Spinal cord (tissue), 10 donors: ENCODE results near the gene APEH. TPM values are rescaled to one million over a fixed set of nuclear protein-coding genes. Genes with fewer than 3 reads are reported as not detected.

Experiments used
- DNase-seq, 6 donors: peaks; one replicate each; pipeline versions ENCODE4 v3.0.0 to v3.0.0-alpha.2; 2013 to 2015; ENCODE audit warnings: low spot score in 6 of 6, low read depth in 4 of 6
- H3K27ac ChIP-seq: one replicate; pipeline ENCODE4 v1.5.1; 2013; ENCODE audit warnings: low read depth, low read length, control low read depth
- H3K27me3 ChIP-seq: one replicate; pipeline ENCODE4 v1.6.1; 2013; ENCODE audit warnings: low read length; ENCODE audit not compliant: control insufficient read depth, insufficient read depth
- H3K36me3 ChIP-seq: one replicate; pipeline ENCODE4 v1.6.1; 2013; ENCODE audit warnings: low read length; ENCODE audit not compliant: control insufficient read depth, insufficient read depth
- H3K4me1 ChIP-seq: one replicate; pipeline ENCODE4 v1.6.1; 2013; ENCODE audit warnings: low read length; ENCODE audit not compliant: control insufficient read depth, insufficient read depth
- H3K4me3 ChIP-seq: one replicate; pipeline ENCODE4 v1.5.1; 2013; ENCODE audit warnings: low read depth, low read length, control low read depth
- H3K9me3 ChIP-seq: one replicate; pipeline ENCODE4 v1.6.1; 2013; ENCODE audit warnings: low read length; ENCODE audit not compliant: control insufficient read depth, insufficient read depth
- WGBS: methylation state at CpG from one replicate; pipeline ENCODE4 v1.1.5; 2013; ENCODE audit warnings: missing lambda C conversion rate; ENCODE audit not compliant: insufficient coverage; 5-methylcytosine and 5-hydroxymethylcytosine counted together
- polyA plus RNA-seq, 2 donors: library from polyadenylated mRNA; unstranded; fragments of 120-200 nt; gene quantifications; one replicate each; pipeline ENCODE4 v1.2.1, GENCODE V29; 2013; ENCODE audit not compliant: insufficient read length in 2 of 2
- total RNA-seq, 2 donors: library from RNA; depleted of rRNA in 1 of 2; stranded (reverse); fragments of 120-200 nt in 1 of 2; fragments of >200 nt in 1 of 2; gene quantifications; one replicate each; pipeline versions ENCODE4 v1.2.3 to v1.2.4, GENCODE V29; 2013 to 2014
- donor health status: healthy.

Gene APEH
- total and polyA plus RNA-seq, 4 donors = 68.3 to 116 (median 104) TPM

DNA sequence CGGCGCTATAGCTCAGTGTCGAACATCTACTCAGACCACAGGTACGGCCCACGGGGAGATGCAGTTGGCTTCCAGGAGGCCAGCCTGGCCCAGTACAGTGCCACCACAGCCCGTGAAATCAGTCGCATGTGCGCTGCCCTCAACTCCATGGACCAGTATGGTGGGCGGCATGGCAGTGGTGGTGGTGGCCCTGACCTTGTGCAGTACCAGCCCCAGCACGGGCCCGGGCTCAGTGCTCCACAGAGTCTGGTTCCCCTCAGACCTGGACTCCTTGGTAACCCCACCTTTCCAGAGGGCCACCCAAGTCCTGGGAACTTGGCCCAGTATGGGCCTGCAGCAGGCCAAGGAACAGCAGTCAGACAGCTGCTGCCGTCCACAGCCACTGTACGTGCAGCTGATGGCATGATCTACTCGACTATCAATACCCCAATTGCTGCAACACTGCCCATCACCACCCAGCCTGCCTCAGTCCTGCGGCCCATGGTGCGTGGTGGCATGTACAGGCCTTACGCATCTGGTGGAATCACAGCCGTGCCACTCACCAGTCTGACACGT lies 18.3 kb upstream of the APEH start:
- no peak for DNase-seq
- H3K36me3 ChIP-seq = peaks cover 91% of the 10 kb centered on the region
- H3K4me1 ChIP-seq = peaks cover 20% of the 10 kb centered on the region
- no peak overlapping the region for H3K27ac ChIP-seq
- 95% methylated on average over 19 of the region's 19 CpGs for WGBS
- H3K4me3 ChIP-seq = no peak overlapping the region
- H3K27me3 ChIP-seq = no peaks in the 10 kb centered on the region
- H3K9me3 ChIP-seq = no peaks in the 10 kb centered on the region

DNA sequence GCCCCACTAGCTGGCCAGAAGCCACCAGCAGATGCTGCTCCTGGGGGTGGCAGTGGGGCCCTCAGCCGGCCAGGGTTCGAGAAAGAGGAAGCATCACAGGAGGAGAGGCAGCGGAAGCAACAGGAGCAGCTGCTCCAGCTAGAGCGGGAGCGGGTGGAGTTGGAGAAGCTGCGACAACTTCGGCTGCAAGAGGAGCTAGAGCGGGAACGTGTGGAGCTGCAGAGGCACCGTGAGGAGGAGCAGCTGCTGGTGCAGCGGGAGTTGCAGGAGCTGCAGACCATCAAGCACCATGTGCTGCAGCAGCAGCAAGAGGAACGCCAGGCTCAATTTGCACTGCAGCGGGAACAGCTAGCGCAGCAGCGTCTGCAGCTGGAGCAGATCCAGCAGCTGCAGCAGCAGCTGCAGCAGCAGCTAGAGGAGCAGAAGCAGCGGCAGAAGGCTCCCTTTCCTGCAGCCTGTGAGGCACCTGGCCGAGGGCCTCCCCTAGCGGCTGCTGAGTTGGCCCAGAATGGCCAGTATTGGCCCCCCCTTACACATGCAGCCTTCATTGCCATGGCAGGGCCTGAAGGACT lies 17.5 kb upstream of the APEH start:
- Histone ChIP-seq H3K4me1 (peaks cover 20% of the 10 kb centered on the region), H3K36me3 (peaks cover 91% of the 10 kb centered on the region), H3K9me3 (no peaks in the 10 kb centered on the region), H3K27me3 (no peaks in the 10 kb centered on the region), H3K27ac (no peak overlapping the region), H3K4me3 (no peak overlapping the region)
- DNase-seq = no peak
- WGBS = 66% methylated on average over 18 of the region's 18 CpGs

DNA sequence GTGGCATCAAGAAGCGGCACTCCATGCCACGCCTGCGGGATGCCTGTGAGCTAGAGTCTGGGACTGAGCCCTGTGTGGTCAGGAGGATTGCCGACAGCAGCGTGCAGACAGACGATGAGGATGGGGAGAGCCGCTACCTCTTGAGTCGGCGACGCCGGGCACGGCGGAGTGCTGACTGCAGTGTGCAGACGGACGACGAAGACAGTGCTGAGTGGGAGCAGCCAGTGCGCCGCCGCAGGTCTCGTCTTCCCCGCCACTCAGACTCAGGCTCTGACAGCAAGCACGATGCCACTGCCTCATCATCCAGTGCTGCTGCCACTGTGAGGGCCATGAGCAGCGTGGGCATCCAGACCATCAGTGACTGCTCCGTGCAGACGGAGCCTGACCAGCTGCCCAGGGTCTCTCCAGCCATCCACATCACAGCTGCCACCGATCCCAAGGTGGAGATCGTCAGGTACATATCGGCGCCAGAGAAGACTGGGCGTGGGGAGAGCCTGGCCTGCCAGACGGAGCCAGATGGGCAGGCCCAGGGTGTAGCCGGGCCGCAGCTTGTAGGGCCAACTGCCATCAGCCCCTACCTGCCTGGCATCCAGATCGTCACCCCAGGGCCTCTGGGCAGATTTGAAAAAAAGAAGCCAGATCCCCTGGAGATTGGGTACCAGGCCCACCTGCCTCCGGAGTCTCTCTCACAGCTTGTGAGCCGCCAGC lies 16.8 kb upstream of the APEH start:
- 94% methylated on average over 36 of the region's 36 CpGs for WGBS
- Histone ChIP-seq H3K4me3 (no peak overlapping the region), H3K9me3 (no peaks in the 10 kb centered on the region), H3K4me1 (peaks cover 20% of the 10 kb centered on the region), H3K27ac (no peak overlapping the region), H3K27me3 (no peaks in the 10 kb centered on the region), H3K36me3 (peaks cover 90% of the 10 kb centered on the region)
- DNase-seq = no peak

GRCh38 chr3:49658711-49659110 lies 15.4 kb upstream of the APEH start:
- Histone ChIP-seq H3K9me3 (no peaks in the 10 kb centered on the region), H3K27me3 (no peaks in the 10 kb centered on the region), H3K4me3 (no peak overlapping the region), H3K36me3 (peaks cover 90% of the 10 kb centered on the region), H3K4me1 (peaks cover 20% of the 10 kb centered on the region), H3K27ac (no peak overlapping the region)
- DNase-seq = peak in 5 of 6 donors; percentile 35 to 69 (median 35)
- 42% methylated on average over 1 of the region's 2 CpGs for WGBS

DNA sequence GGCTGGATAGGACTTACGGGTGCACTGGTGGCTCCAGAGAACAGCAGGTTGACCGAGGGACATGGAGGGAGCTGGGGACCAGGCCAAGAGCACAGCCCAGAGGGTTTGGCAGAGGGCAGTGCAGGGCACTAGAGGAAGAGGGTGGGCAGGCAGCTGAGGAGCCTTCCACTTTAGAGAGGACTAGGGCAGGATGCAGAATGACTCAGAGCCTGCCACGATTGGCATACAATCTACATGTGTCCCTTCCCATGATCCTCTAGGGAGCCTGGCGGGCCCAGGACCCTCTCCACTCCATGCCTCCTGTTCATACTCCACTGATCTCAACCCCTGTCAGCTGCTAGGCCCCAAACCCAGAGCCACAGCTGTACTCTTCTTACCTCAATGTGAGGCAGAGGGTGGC lies 14.4 kb upstream of the APEH start:
- Histone ChIP-seq H3K27me3 (no peaks in the 10 kb centered on the region), H3K36me3 (peaks cover 90% of the 10 kb centered on the region), H3K9me3 (no peaks in the 10 kb centered on the region), H3K4me3 (no peak overlapping the region), H3K4me1 (peaks cover 26% of the 10 kb centered on the region), H3K27ac (no peak overlapping the region)
- DNase-seq = no peak
- 86% methylated on average over 4 of the region's 4 CpGs for WGBS

DNA sequence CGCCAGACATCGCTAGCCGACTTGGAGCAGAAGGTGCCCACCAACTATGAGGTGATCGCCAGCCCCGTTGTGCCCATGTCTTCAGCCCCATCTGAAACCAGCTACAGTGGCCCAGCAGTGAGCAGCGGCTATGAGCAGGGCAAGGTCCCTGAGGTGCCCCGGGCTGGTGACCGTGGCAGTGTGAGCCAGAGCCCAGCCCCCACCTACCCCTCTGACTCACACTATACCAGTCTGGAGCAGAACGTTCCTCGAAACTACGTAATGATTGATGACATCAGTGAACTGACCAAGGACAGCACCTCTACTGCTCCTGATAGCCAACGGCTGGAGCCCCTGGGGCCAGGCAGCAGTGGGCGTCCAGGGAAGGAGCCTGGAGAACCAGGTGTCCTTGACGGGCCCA lies 12.9 kb upstream of the APEH start:
- WGBS = 92% methylated on average over 14 of the region's 14 CpGs
- H3K27ac ChIP-seq = no peak overlapping the region
- H3K36me3 ChIP-seq = peaks cover 88% of the 10 kb centered on the region
- DNase-seq = no peak
- no peaks in the 10 kb centered on the region for H3K27me3 ChIP-seq
- no peaks in the 10 kb centered on the region for H3K9me3 ChIP-seq
- peaks cover 32% of the 10 kb centered on the region for H3K4me1 ChIP-seq
- no peak overlapping the region for H3K4me3 ChIP-seq

GRCh38 chr3:49662021-49662420 lies 12.1 kb upstream of the APEH start:
- Histone ChIP-seq H3K36me3 (peaks cover 85% of the 10 kb centered on the region), H3K27ac (no peak overlapping the region), H3K4me1 (peaks cover 37% of the 10 kb centered on the region), H3K9me3 (no peaks in the 10 kb centered on the region), H3K4me3 (no peak overlapping the region), H3K27me3 (no peaks in the 10 kb centered on the region)
- 89% methylated on average over 22 of the region's 22 CpGs for WGBS
- DNase-seq = no peak

GRCh38 chr3:49662720-49663413 lies 11.3 kb upstream of the APEH start:
- Histone ChIP-seq H3K27ac (no peak overlapping the region), H3K4me3 (no peak overlapping the region), H3K27me3 (no peaks in the 10 kb centered on the region), H3K36me3 (peaks cover 84% of the 10 kb centered on the region), H3K9me3 (no peaks in the 10 kb centered on the region), H3K4me1 (peaks cover 36% of the 10 kb centered on the region)
- 94% methylated on average over 31 of the region's 34 CpGs for WGBS
- no peak for DNase-seq

- no peaks in the 10 kb centered on the region for H3K9me3 ChIP-seq
- DNase-seq = no peak
- no peak overlapping the region for H3K4me3 ChIP-seq
- H3K36me3 ChIP-seq = peaks cover 85% of the 10 kb centered on the region
- H3K27ac ChIP-seq = no peak overlapping the region
- no peaks in the 10 kb centered on the region for H3K27me3 ChIP-seq
- 100% methylated on average over 1 of the region's 1 CpG for WGBS
- peaks cover 34% of the 10 kb centered on the region for H3K4me1 ChIP-seq
Observed at GRCh38 chr3:49663831-49664230, 10.3 kb upstream of the APEH start.
